22Rv1 (cell line): ENCODE measurements around the gene TOR1B.

Source experiments
- ZFX ChIP-seq: fragments of 450-650 bp; IDR thresholded peaks from 2 replicates; pipeline ENCODE4 v1.6.1; 2017; ENCODE audit warnings: antibody characterized with exemption, borderline replicate concordance
- TF ChIP-seq, protein P1 (sequence below): fragments of 450-650 bp; IDR thresholded peaks from 2 replicates; pipeline ENCODE4 v1.5.1; 2017; ENCODE audit warnings: mild to moderate bottlenecking

DNA sequence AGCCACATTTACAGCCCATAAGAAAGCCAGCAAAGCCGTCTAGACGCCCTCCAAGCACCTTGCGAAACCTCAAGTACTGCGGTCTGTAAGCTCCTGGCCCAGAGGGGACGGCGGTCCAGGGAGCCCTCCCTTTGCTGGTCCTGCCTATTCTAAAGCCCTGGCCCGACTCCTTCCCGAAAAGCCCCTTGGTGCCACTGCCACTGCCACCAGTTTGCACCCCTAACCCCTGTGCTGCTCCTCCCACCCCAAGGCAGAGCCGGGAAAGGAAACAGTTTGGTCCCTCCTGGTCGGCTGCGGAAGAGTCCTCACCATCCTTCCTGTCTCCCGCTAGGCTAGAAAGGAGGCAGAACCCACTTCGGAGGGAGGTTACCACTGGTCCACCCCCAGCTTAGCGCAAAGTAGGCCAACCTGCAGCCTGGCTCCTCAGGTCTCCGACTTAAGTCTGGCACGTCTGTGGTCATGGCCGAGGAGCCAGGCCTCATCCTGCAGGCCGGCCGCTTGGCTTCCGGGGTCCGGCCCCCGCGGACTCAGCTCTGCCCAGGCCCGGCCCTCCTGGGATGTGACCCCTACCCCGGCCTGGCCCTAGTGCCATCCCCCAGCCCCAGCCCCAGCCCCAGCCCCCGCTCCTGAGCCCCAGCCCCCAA is 20.0 kb downstream of the TOR1B start:
- TF ChIP-seq, protein P1, sequence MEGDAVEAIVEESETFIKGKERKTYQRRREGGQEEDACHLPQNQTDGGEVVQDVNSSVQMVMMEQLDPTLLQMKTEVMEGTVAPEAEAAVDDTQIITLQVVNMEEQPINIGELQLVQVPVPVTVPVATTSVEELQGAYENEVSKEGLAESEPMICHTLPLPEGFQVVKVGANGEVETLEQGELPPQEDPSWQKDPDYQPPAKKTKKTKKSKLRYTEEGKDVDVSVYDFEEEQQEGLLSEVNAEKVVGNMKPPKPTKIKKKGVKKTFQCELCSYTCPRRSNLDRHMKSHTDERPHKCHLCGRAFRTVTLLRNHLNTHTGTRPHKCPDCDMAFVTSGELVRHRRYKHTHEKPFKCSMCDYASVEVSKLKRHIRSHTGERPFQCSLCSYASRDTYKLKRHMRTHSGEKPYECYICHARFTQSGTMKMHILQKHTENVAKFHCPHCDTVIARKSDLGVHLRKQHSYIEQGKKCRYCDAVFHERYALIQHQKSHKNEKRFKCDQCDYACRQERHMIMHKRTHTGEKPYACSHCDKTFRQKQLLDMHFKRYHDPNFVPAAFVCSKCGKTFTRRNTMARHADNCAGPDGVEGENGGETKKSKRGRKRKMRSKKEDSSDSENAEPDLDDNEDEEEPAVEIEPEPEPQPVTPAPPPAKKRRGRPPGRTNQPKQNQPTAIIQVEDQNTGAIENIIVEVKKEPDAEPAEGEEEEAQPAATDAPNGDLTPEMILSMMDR = no peak
- no peak for TF ChIP-seq ZFX
